HepG2 (cell line): ENCODE measurements around the gene HOMEZ. TPM values are rescaled to one million over a fixed set of nuclear protein-coding genes. Genes with fewer than 3 reads are reported as not detected.

Experiments
- ATAC-seq: fragments of 200-7000 bp; cut with Tn5 transposase; 3 replicates; pipeline ENCODE4 v1.9.1; 2020; ENCODE audit warnings: mild to moderate bottlenecking, moderate library complexity
- BruUV-seq: library from RNA; stranded (reverse); fragments of 400-500 nt; replicated peaks from 2 replicates; lab custom pipeline; 2021; lab: Mats Ljungman, UMichigan
- CTCF ChIA-PET: fragments of 300-600 bp; formaldehyde crosslinking; extraction: SDS; loops from one replicate; lab custom pipeline; 2021; ENCODE audit warnings: low total read pairs, inconsistent platforms, low intra/inter-chr PET ratio; lab: Yijun Ruan, JAX
- POLR2A ChIA-PET: fragments of 350-600 bp; sonication (Branson Sonifier 250); formaldehyde crosslinking; loops from one replicate; lab custom pipeline; 2020; ENCODE audit warnings: antibody characterized with exemption, inconsistent platforms; lab: Yijun Ruan, JAX
- DNase-seq: peaks from one replicate; pipeline ENCODE4 v3.0.0-alpha.2; 2015; ENCODE audit warnings: low spot score
- FAIRE-seq: peaks from 3 replicates; lab custom pipeline; 2011; peaks lifted over from hg19 to GRCh38; lab: Jason Lieb, UNC
- H2AFZ ChIP-seq: one replicate; pipeline ENCODE4 v1.6.1; 2011; ENCODE audit warnings: low read length, inconsistent platforms
- H3K27ac ChIP-seq: fragments of 300-600 bp; 3 replicates; pipeline ENCODE4 v1.8.0; 2011; ENCODE audit warnings: mixed run types, mild to moderate bottlenecking, mixed read lengths, low read length, inconsistent platforms; ENCODE audit not compliant: insufficient read depth; ENCODE audit errors: extremely low read length
- H3K27me3 ChIP-seq, 2 experiments: fragments of 200-600 bp in 1 of 2; 2 replicates in 1 of 2; 3 replicates in 1 of 2; pipeline versions ENCODE4 v1.6.0 to v1.8.0; 2011; ENCODE audit warnings: low read length in 2 of 2, mild to moderate bottlenecking in 2 of 2, moderate library complexity in 2 of 2, inconsistent platforms in 1 of 2; ENCODE audit not compliant: insufficient read depth in 2 of 2, control insufficient read depth in 1 of 2
- H3K36me3 ChIP-seq, 2 experiments: fragments of 200-600 bp in 1 of 2; replicated peaks in 1 of 2; 2 replicates in 1 of 2; 3 replicates in 1 of 2; pipeline versions ENCODE4 v1.5.1 to v1.8.0; 2011; ENCODE audit warnings: low read length in 2 of 2, inconsistent platforms in 1 of 2; ENCODE audit not compliant: insufficient read depth in 2 of 2, control insufficient read depth in 1 of 2
- H3K4me1 ChIP-seq: 2 replicates; pipeline ENCODE4 v1.5.1; 2012; ENCODE audit warnings: low read length, inconsistent platforms; ENCODE audit not compliant: insufficient read depth
- H3K4me2 ChIP-seq: 2 replicates; pipeline ENCODE4 v1.6.0; 2011; ENCODE audit warnings: low read depth, low read length, inconsistent platforms
- H3K4me3 ChIP-seq, 3 experiments: fragments of 200-600 bp in 1 of 3; sonication (generic), shearing (Covaris generic) in 1 of 3; replicated peaks in 1 of 3; 2 replicates each; pipeline ENCODE4 v1.5.1; 2011 to 2016; ENCODE audit warnings: low read length in 3 of 3, inconsistent platforms in 2 of 3, low read depth in 2 of 3, mild to moderate bottlenecking in 2 of 3, control low read depth in 1 of 3, mixed read lengths in 1 of 3; ENCODE audit not compliant: insufficient read depth in 1 of 3
- H3K79me2 ChIP-seq: one replicate; pipeline ENCODE4 v1.6.1; 2011; ENCODE audit warnings: low read length, inconsistent platforms; ENCODE audit not compliant: insufficient read depth
- H3K9ac ChIP-seq: 2 replicates; pipeline ENCODE4 v1.6.0; 2011; ENCODE audit warnings: mild to moderate bottlenecking, low read depth, low read length, inconsistent platforms; ENCODE audit not compliant: insufficient read depth
- H3K9me3 ChIP-seq: 2 replicates; pipeline ENCODE4 v1.5.1; 2012; ENCODE audit warnings: mild to moderate bottlenecking, low read length
- H4K20me1 ChIP-seq: 2 replicates; pipeline ENCODE4 v1.6.0; 2011; ENCODE audit warnings: inconsistent platforms, mild to moderate bottlenecking, low read length, moderate library complexity; ENCODE audit not compliant: insufficient read depth
- AGO1 ChIP-seq: fragments of 200-400 bp; formaldehyde crosslinking; IDR thresholded peaks from 2 replicates; pipeline ENCODE4 v1.6.1; 2017; ENCODE audit warnings: mild to moderate bottlenecking, low read depth, low read length, moderate library complexity; ENCODE audit not compliant: poor library complexity, severe bottlenecking
- BCLAF1 ChIP-seq: fragments of 450-650 bp; IDR thresholded peaks from 2 replicates; pipeline ENCODE4 v1.6.1; 2017; ENCODE audit warnings: mild to moderate bottlenecking
- FOXP1 ChIP-seq, 2 experiments: fragments of 450-650 bp in 1 of 2; IDR thresholded peaks; 2 replicates each; pipeline ENCODE4 v1.6.1; 2017 to 2018; ENCODE audit warnings: antibody characterized with exemption in 1 of 2
- HOMEZ ChIP-seq: IDR thresholded peaks from 2 replicates; pipeline ENCODE4 v1.6.1; 2016; ENCODE audit warnings: low read depth
- NFE2L2 ChIP-seq: fragments of 150-350 bp; IDR thresholded peaks from 2 replicates; pipeline ENCODE4 v1.6.1; 2014; ENCODE audit warnings: low read length
- SIX1 ChIP-seq: sonication (generic); formaldehyde crosslinking; IDR thresholded peaks from 2 replicates; pipeline ENCODE4 v1.4.0; 2020; ENCODE audit warnings: missing genetic modification reagents, borderline replicate concordance
- ZBTB7B ChIP-seq: sonication (generic); formaldehyde crosslinking; IDR thresholded peaks from 2 replicates; pipeline ENCODE4 v1.4.0; 2020; ENCODE audit warnings: missing genetic modification reagents
- ZFP37 ChIP-seq: sonication (generic); formaldehyde crosslinking; IDR thresholded peaks from 2 replicates; pipeline ENCODE4 v1.4.0; 2020; ENCODE audit warnings: missing genetic modification reagents, borderline replicate concordance
- ZNF225 ChIP-seq: sonication (generic); formaldehyde crosslinking; IDR thresholded peaks from 2 replicates; pipeline ENCODE4 v1.4.0; 2020; ENCODE audit warnings: mild to moderate bottlenecking, missing genetic modification reagents
- ZNF296 ChIP-seq: sonication (generic); formaldehyde crosslinking; conservative IDR thresholded peaks from 2 replicates; pipeline ENCODE4 v1.5.0; 2020; ENCODE audit warnings: mild to moderate bottlenecking, missing genetic modification reagents
- ZNF468 ChIP-seq: sonication (generic); formaldehyde crosslinking; IDR thresholded peaks from 2 replicates; pipeline ENCODE4 v1.8.0; 2022; ENCODE audit warnings: mild to moderate bottlenecking, moderate library complexity, missing genetic modification reagents
- ZNF510 ChIP-seq: sonication (generic); formaldehyde crosslinking; IDR thresholded peaks from 2 replicates; pipeline ENCODE4 v1.4.0; 2020; ENCODE audit warnings: low read depth, mild to moderate bottlenecking, missing genetic modification reagents
- WGBS: methylation state at CpG from one replicate; pipeline ENCODE4 v1.1.6; 2017; ENCODE audit warnings: low lambda C conversion rate; 5-methylcytosine and 5-hydroxymethylcytosine counted together
- in situ Hi-C: cut with HindIII; loops from 2 replicates; pipeline ENCODE4 v1.10.0; 2017; ENCODE audit warnings: low pct_unique_long_range_greater_than_20kb; ENCODE audit not compliant: extremely low pct_ligation_motif_present
- intact Hi-C: fragments of 100-400 bp; cut with micrococcal nuclease; formaldehyde crosslinking; loops from one replicate; pipeline ENCODE4 v1.10.0; 2022; ENCODE audit not compliant: unreplicated experiment
- polyA plus RNA-seq, 8 experiments: library from polyadenylated mRNA; depleted of rRNA in 3 of 8; stranded (reverse) in 7 of 8; unstranded in 1 of 8; fragments of >200 nt; fragmentation: Illumina TruSeq in 4 of 8; extraction: Trizol in 4 of 8; gene quantifications; 2 replicates each; pipeline versions ENCODE4 v1.2.1 to v1.2.3, GENCODE V29; 2011 to 2016; ENCODE audit warnings: low read depth in 4 of 8, missing spikeins in 1 of 8, mixed read lengths in 1 of 8; ENCODE audit not compliant: insufficient read depth in 1 of 8
- total RNA-seq, 5 experiments: library from RNA; depleted of rRNA; stranded (reverse); fragments of >200 nt; fragmentation: Illumina TruSeq; extraction: Trizol; gene quantifications; 2 replicates each; pipeline ENCODE4 v1.2.3, GENCODE V29; 2016; ENCODE audit warnings: low read depth in 1 of 5
- TF ChIP-seq, protein P1 (sequence below), 2 experiments: sonication (generic) in 1 of 2; formaldehyde crosslinking in 1 of 2; IDR thresholded peaks; 2 replicates each; pipeline versions ENCODE4 v1.6.1 to v1.9.0; 2014 to 2022; ENCODE audit warnings: antibody characterized with exemption in 1 of 2, borderline replicate concordance in 1 of 2, inconsistent platforms in 1 of 2, low read depth in 1 of 2, missing genetic modification reagents in 1 of 2

Gene HOMEZ
- total and polyA plus RNA-seq, 2 of the 13 experiments (the other 11 are each of a cell fraction or from before 2014, with no cell fraction given): 14.5 to 31.8 TPM

GRCh38 chr14:23307146-23307530 is 21.2 kb upstream of the HOMEZ start:
- in situ Hi-C loops: loop anchor here (25.0 kb wide), 1 partner anchor 830 kb away; the partner anchor contains the start of genes EMC9, FITM1, PSME1 and PSME2
- H3K27ac ChIP-seq: peak overlapping the region; percentile 87
- POLR2A ChIA-PET: interaction anchor here (0.6 to 18.7 kb wide), 34 partner anchors 12 to 1529 kb away, joined by 3 to 1053 read pairs (median 4); partner anchors contain the start of genes ACIN1, C14orf119, CBLN3 and CIDEB
- intact Hi-C loops: loop anchor here (10.0 kb wide), 3 partner anchors 322 to 988 kb away; partner anchors contain the start of genes AJUBA, DCAF11, DHRS1 and NOP9
- BruUV-seq: TSS peak; percentile 44
- FAIRE-seq: no peak
- H4K20me1 ChIP-seq: no peaks in the 10 kb centered on the region
- WGBS: 4% methylated on average over 5 of the region's 5 CpGs
- peak overlapping the region; percentile 96 for H3K4me2 ChIP-seq
- CTCF ChIA-PET: interaction anchor here (1.3 kb wide), 1 partner anchor 15 kb away, joined by 4 read pairs; the partner anchor contains the start of gene PABPN1
- no peaks in the 10 kb centered on the region for H3K9me3 ChIP-seq
- H3K4me1 ChIP-seq: peaks cover 60% of the 10 kb centered on the region
- no peak overlapping the region for H2AFZ ChIP-seq
- H3K36me3 ChIP-seq: peaks cover 27 to 38% of the 10 kb centered on the region in 2 experiments
- peak overlapping the region; percentile 95 to 99 (median 96) for H3K4me3 ChIP-seq
- H3K9ac ChIP-seq: peak overlapping the region; percentile 99
- no peaks in the 10 kb centered on the region; a peak in 1 of 5 replicates for H3K27me3 ChIP-seq
- no peak for ATAC-seq
- DNase-seq: no peak
- H3K79me2 ChIP-seq: peaks cover 34% of the 10 kb centered on the region
- TF ChIP-seq ZNF296 (CRISPR knock-in tag): no peak
- no peak for TF ChIP-seq NFE2L2
- TF ChIP-seq SIX1 (CRISPR knock-in tag): 0 out of 2 replicates have a peak, but pooled peaks have one; percentile 6
- TF ChIP-seq ZBTB7B (CRISPR knock-in tag): no peak
- no peak for TF ChIP-seq BCLAF1
- 0 out of 2 replicates have a peak, but pooled peaks have one; percentile 13 for TF ChIP-seq ZFP37 (CRISPR knock-in tag)
- no peak for TF ChIP-seq ZNF510 (CRISPR knock-in tag)
- TF ChIP-seq, protein P1, sequence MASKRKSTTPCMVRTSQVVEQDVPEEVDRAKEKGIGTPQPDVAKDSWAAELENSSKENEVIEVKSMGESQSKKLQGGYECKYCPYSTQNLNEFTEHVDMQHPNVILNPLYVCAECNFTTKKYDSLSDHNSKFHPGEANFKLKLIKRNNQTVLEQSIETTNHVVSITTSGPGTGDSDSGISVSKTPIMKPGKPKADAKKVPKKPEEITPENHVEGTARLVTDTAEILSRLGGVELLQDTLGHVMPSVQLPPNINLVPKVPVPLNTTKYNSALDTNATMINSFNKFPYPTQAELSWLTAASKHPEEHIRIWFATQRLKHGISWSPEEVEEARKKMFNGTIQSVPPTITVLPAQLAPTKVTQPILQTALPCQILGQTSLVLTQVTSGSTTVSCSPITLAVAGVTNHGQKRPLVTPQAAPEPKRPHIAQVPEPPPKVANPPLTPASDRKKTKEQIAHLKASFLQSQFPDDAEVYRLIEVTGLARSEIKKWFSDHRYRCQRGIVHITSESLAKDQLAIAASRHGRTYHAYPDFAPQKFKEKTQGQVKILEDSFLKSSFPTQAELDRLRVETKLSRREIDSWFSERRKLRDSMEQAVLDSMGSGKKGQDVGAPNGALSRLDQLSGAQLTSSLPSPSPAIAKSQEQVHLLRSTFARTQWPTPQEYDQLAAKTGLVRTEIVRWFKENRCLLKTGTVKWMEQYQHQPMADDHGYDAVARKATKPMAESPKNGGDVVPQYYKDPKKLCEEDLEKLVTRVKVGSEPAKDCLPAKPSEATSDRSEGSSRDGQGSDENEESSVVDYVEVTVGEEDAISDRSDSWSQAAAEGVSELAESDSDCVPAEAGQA (IDR thresholded peaks at IDR 0.05; ENCODE audit: low read depth): no peak
- TF ChIP-seq, protein P1 (CRISPR knock-in tag; IDR thresholded peaks at IDR 0.05; ENCODE audit: borderline replicate concordance): peak; percentile 6; the same call in 1 of the 2 replicates
- peak; percentile 6; the same call in 1 of the 2 replicates for TF ChIP-seq ZNF225 (CRISPR knock-in tag)
- TF ChIP-seq AGO1: no peak
- TF ChIP-seq ZNF468 (CRISPR knock-in tag): no peak
- no peak for TF ChIP-seq HOMEZ
- TF ChIP-seq FOXP1 (IDR thresholded peaks at IDR 0.05): no peak
- TF ChIP-seq FOXP1 (CRISPR knock-in tag; IDR thresholded peaks at IDR 0.05): no peak
